Activated T-cell treated with anti-CD3 and anti-CD28 coated beads, Interleukin-2, amount 50 U/mL, for 48 hours (primary cell): ENCODE measurements around the gene PPP6R3.

Experiments
- DNase-seq, 2 experiments: peaks; one replicate each; pipeline ENCODE4 v3.0.0-alpha.2; 2020

The PPP6R3 gene

GRCh38 chr11:68498321-68498720 lies 37.8 kb downstream of the PPP6R3 start:
- no peak for DNase-seq

GRCh38 chr11:68498903-68499883 lies 38.6 kb downstream of the PPP6R3 start:
- DNase-seq, result no peak

DNA sequence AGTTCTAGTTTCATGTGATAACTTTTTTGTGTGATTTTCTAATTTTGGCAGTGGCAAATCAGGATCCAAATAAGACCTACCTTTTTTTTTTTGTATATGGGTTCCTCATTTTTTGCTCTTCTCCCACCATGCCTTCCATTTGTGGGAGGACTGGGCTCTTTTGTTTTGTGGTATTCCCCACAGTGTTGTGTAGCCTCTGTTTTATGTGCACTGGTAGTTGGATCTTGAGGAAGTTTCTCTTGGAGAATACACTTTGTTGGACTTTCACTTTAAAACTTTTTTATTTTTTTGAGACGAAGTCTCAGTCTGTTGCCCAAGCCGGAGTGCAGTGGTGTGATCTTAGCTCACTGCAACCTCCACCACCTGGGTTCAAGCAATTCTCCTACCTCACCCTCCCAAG lies 39.7 kb downstream of the PPP6R3 start:
- DNase-seq, result no peak

- no peak for DNase-seq
Measured at GRCh38 chr11:68501813-68502212, 41.3 kb downstream of the PPP6R3 start.

DNA sequence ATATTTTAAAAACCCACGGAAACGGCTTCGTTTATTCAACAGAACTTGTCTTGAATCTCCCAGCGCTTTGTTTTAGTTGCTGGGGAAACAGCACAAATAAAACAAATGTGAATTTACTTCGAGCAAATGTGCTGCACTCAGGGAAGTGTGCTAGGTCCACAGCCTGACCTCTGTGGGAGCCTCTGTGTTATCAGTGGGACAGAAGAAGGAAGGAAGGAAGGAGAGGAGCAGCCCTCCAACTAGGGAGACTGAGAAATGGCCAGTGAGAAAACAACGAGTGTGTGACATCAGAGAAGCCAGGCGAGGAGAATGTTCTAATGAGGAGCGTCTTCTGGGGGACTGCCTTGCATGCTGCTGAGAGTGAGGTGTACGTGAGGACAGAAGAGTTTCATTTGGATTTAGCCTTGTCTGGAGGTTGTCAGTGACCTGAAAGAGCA lies 42.7 kb downstream of the PPP6R3 start:
- DNase-seq, result no peak

DNA sequence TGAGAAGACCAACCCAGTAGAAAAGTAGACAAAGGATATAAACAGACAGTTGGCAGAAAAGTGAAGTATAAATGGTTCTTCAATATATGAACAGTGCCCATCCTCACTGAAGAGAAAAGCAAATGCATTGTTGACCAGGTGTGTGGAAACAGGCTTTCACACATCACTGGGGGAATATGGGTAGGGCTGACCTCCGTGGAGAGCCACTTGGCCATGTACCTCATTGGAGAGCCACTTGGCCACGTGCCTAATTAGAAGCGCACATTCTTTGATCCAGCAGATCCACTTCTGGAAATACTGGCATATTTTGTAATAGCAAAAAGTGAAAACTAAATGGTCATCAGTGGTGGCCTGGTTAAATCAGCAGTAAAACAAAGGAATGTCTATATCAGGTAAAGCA lies 43.2 kb downstream of the PPP6R3 start:
- no peak for DNase-seq

DNA sequence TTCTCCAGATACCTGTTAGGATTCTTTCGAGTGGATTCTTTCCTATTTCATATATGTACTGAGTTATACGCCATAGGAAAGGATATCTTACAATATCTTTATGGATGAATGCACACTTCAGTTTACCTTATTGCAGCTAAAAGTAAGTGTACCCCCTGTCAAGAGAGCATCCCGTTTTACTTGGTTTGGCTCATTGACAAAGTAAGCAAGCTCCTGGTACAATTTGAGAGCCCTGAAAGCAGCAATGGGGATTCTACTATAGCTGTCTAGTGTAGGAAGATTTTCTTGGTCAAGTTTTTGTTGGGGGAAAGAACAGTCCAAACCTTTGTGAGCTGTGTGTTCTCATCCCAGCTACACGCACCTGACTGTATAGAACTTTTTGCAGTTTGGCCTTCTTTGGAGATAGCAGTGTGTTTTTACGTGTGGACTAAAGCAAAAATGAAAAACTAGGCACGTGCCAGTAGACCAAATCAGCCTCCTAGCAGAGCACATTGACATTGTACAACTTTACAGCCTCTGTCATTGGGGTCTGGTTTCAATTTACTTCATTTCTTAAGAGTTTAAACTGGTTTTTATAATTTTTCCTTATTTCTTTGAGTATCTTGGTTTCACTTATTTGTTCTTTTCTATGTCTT lies 44.0 kb downstream of the PPP6R3 start:
- DNase-seq, result no peak

- no peak for DNase-seq
Measured at GRCh38 chr11:68505596-68505995, 45.0 kb downstream of the PPP6R3 start.

DNA sequence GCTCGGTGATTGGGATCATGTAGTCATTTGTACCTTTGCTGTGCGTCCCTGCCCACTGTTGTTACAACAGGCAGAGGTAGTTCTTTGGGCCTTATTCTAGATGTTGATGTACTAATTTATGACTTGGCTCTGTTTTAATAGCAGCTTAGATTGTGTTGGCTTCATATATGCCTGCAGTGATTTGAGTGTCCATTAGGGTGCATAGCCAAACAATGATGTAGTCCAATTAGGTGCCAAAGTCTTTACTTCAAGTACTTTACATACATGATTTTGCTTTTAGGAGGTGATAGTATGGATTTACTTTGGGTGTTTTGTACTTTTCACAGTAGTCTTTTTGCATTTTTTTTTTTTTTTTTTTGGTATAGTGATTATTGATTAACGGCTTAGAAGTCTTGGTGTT lies 46.4 kb downstream of the PPP6R3 start:
- no peak for DNase-seq

DNA sequence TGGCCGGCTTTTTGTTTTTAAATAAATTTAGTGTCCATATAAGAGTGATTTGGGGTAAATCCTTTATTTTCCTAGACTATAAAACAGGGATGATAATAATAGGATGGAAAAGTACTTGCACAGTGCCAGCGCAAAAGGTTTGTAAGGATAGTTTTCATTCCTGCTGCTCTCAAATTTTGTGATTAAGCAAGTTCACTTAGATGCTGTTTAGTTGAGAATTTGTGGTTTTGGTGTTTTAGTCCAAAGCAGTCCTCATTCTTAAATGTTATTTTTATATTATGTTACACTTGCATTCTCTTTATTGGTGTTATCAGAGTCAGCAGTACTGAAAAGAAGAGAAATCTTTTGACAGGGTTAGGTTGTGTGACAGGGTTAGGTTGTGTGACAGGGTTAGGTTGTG lies 47.9 kb downstream of the PPP6R3 start:
- no peak for DNase-seq

DNA sequence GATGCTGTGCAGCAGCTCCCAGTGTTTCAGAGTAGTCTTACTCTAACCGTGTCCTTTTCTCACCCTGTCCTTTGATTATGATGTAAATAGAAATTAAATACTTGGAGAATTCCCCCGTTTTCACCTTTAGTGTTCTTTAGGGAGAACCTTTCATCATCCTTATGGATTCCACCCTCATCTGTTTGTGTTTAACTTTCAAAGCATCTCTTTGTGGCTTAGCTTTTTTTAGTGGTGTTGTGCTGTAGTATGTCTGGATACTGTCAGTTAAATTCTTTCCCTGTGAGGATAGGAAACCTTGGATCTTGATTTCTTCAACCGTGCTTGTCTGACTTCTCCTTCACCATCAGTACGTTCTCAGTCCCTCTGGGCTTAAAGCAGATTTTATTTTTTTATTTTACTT lies 48.5 kb downstream of the PPP6R3 start:
- DNase-seq, result no peak

DNA sequence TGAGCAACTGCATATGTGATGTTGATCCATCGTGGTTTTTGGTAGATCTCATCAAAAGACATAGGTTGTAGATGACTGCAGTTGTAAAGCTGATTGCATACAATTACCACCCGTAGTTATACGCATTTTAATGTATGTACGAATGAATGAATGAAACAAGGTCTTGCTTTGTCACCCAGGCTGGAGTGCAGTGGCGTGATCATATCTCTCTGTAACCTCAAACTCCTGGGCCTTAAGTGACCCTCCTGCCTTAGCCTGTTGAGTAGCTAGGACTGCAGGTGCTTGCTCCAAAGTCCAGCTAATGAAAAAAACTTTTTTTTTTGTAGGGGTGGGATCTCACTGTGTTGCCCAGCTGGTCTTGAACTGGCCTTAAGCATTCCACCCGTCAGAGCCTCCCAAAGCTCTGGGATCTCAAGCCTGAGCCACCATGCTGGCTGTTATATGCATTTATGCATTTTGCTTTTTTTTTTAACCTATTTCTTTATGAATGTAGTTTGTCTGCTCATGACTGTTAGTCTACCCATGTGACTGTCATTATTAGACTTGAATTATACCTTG lies 53.5 kb downstream of the PPP6R3 start:
- no peak for DNase-seq

DNA sequence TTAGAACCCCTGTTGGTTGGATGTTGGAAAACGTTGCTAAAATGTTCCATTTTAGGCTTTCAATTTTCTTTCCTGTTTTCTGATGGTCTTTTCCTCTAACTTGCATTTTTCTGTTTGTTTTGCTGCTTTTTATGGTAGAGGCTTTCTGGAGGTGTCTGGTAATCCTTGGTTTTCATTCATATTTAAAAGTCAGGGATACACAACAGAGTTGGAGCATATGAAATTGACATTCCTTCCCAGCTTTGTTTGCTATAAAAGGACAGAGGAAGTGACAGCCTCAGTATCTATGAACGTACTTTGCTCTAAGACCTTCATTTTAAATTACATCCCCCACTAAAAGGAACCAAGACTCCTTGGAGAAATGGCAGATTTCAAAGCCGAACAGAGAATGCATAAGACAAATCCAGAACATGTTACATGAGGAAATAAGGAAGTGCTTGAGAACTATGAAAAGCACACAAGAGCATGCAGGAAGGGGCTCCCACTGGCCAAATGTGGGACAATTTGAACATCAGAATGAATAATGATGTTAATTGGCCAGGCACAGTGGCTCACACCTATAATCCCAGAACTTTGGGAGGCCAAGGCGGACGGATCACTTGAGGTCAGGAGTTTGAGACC lies 56.7 kb downstream of the PPP6R3 start:
- no peak for DNase-seq

DNA sequence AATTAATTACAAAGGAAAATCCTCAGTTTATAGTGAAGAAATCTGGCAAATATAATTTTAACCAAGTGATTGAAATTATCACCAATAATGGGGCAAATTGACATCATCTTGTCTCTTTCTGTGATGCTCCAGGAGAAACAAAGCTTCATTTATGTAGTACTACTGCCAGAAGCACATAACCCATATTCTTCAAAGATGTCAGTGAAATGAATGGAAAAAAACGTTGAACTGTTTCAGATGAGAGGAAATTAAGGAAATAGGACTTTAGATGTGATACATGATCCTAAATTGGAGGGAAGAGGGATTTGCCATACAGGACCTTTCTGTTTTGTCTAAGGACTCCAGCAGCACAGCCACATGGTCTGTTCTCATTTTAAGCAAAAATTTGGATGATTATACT lies 57.6 kb downstream of the PPP6R3 start:
- no peak for DNase-seq

GRCh38 chr11:68521969-68522652 lies 61.6 kb downstream of the PPP6R3 start:
- DNase-seq, result no peak

- no peak for DNase-seq
Measured at GRCh38 chr11:68523033-68523432, 62.5 kb downstream of the PPP6R3 start.

DNA sequence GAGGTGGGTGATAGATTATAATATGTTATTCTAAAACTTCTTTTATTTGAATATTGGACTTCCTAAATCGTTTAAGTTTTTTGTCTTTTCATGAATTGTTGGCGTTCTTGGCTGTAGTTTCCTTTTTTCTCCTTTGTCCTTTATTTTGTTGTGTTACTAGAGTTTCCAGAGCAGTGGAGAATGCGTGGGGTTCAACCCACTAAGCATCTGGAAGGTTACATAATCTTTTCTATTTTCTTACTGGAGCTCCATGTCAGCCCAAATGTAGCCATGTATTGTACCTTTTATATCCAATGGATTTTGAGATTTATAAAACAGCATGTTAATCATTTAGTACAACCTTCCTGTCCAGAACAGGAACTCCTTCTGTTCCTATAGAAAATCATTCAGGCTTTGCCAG lies 63.2 kb downstream of the PPP6R3 start:
- no peak for DNase-seq

- DNase-seq, result no peak
Measured at GRCh38 chr11:68524213-68524612, 63.7 kb downstream of the PPP6R3 start.

GRCh38 chr11:68524681-68525080 lies 64.1 kb downstream of the PPP6R3 start:
- no peak for DNase-seq

GRCh38 chr11:68525336-68525735 lies 64.8 kb downstream of the PPP6R3 start:
- no peak for DNase-seq

GRCh38 chr11:68525930-68526329 lies 65.4 kb downstream of the PPP6R3 start:
- DNase-seq, result no peak

GRCh38 chr11:68527585-68527984 lies 67.0 kb downstream of the PPP6R3 start:
- no peak for DNase-seq

GRCh38 chr11:68528630-68529029 lies 68.1 kb downstream of the PPP6R3 start:
- peak in 1 of 2 experiments; percentile 29 for DNase-seq
